Measurements from ENCODE around the gene CAPG.
A peak's percentile ranks its signal among the peaks of the same experiment; 100 is the strongest.

The CAPG gene

GRCh38 chr2:85438201-85439024 is 28.2 kb upstream of the CAPG start:
- no peak for DNase-seq

- peak; percentile 78 for DNase-seq
Observed at GRCh38 chr2:85437488-85438200, 27.5 kb upstream of the CAPG start.

DNA sequence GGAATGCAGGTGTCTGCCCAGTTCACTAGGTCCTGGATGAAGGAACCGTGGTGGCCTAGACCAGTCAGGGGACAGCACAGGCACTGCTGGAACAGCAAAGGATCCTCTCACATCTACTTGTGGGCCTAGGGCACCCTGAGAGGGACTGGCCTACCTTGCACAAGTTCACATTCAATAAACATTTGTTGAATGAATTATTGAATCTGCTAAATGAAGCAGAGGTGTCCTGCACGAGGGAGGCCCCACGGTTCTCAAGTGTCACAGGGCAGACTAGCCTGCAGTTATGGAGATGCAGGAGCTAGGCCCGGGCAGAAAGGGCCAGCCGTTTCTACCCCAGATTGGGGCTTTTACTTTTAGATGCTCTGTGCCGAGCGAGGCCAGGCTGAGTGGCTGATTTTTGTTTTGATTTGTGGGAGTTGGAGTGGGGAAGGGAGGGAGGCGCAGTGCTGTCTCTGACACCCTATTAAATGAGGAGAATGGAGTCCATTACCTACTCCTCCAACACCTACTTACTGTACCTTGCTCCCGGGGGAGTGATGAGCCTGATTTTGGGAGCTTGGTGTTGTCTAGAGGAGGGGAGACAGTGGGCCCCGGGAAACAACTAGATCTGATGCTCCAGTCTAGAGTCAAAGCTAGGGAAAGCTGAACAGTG is 26.8 kb upstream of the CAPG start:
- no peak for DNase-seq

GRCh38 chr2:85435981-85436835 is 26.0 kb upstream of the CAPG start:
- DNase-seq: no peak

GRCh38 chr2:85435220-85435958 is 25.2 kb upstream of the CAPG start:
- no peak for DNase-seq

GRCh38 chr2:85434696-85435095 is 24.5 kb upstream of the CAPG start:
- DNase-seq: no peak

DNA sequence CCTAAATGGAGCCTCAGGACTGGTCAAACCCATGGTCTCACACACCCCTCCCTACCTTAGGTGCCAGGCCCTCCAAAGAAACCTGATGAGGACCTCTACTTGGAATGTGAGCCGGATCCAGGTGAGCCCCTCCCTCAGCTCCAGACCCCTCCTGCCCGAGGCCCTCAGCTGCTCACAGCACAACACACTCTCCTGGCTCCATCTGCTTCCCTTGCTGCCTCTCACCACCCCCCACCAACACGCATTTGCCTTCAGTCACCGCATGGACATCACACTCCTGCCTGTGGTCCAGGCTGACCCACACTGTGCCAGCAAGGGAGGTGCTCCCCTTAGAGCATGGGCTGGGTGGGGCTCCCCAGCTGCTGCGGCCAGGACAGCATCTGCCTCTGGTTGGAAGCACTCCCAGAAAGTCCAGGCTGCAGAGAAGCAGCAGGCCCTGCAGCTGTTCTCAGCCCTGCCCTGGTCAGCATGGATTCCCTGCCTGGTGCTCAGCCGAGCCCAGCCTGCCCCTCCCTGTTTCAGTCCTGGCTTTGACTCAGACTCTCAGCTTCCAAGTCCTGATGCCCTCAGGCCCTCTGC is 23.4 kb upstream of the CAPG start:
- DNase-seq: peak; percentile 53

- no peak for DNase-seq
Observed at GRCh38 chr2:85431570-85432205, 21.5 kb upstream of the CAPG start.

DNA sequence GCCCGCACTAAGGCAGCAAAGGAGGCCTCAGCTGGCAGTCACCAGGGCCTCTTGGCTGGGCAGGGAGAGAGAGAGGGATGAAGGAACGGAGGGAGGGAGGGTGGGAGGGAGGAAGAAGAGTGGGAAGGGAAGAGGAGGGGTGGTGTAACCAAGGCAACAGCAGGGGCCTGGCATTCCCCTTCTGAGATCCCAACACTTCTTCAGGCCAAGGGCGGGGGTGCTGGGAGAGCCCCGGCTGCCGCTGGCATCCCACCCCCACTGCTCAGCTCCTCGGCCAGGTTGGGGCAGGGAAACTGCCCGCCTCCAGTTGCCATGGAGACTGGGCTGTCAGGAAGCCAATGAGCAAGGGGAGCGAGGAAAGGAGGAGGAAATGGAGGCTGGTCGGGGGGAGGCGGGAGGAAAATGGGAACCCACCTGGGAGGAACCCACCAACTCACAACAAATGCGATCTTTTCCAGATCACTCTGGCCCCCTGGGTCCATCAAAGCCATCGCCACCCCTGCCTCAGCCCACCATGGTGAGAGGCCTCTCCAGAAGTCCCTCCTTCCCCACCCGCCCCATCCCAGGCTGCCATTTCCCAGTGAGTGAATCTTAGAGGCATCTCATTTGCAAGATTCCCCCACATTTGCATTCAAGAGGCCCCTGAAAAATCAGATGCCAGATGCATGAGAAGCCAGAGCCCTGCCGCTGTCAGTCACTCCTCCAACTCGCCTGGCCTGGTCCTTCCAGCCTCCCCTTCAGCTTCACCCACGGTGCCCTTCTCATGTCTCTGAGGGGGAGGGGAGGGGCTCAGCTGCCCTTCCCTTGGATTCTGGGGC is 20.8 kb upstream of the CAPG start:
- DNase-seq: no peak

- DNase-seq: no peak
Observed at GRCh38 chr2:85429924-85430289, 19.7 kb upstream of the CAPG start.

DNA sequence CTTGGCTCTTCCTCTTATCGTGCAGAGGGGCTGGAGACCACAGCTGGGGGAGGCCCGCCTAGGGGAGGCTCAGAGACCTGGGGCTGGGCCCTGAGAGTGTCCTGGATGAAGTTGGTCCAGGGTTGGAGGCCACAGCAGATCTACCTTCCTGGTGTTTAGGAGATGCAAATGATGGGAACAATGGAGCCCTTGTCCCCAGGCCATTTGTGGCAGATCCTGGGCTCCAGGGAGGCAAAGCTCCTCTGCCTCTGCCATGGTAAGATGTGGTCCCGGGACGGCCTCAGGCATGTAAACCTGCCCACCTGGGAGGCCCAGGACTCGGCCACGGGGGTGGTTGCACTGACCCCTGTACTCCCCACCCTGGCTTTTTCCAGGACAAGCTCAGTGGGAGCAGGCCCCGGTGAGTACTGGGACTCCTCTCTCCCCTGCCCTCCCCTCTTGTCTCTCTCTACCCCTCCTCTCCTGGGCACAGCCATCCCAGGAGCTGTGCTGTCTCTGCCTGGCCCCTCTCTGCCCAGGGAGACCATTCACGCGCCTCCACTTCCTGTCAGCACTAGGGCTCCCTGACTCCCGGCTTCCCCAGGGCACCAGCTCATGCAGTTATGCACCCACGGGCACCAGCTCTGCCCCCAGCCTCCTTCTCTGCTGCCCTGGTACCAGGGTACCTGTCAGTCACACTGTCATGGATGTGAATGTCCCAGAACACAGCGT is 19.2 kb upstream of the CAPG start:
- DNase-seq: no peak

DNA sequence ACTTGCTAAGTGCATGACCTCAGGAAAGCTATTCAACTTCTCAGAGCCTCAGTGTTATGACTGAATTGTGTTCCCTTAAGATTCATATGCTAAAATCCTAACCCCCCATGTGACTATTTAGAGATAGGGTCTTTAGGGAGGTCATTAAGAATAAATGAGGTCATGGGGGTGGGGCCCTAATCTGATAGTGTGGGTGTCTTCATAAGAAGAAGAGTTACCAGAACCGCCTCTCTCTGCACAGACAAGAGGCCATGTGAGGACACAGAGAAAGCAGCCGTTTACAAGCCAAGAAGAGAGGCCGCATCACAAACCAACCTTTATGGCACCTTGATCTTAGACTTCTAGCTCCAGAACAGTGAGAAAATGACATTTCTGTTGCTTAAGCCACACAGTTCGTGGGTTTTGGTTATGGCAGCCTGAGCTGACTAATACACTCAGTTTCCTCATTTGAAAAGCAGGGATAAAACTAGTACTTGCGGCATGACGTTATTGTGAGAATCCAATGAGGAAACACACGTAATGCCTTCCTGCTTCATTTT is 18.2 kb upstream of the CAPG start:
- no peak for DNase-seq

DNA sequence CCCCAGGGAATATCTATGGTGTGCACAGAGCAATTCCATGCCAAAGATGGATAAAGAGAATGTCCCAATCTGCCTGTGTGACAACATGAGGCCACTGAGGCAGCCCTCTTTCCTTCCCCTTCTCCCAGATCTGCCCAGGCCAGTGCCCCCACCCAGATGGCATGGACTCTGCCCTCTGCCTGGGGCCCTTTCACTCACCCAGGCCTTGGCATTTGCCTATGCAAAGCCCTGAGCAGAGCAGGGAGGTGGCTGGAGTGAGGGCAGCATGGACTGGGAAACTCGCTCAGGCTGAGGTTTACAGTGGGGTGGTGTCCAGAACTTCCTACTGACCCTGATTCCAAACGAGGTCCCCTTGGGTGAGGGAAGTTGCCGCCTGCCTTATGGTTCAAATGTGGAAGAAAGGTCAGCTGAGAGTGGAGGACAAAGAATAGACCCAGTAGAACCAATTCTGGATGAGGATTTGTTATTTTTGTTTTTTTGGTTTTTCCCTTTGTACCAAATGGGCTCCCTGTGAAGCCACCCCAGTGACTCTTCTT is 17.2 kb upstream of the CAPG start:
- DNase-seq: no peak

GRCh38 chr2:85425588-85425987 is 15.4 kb upstream of the CAPG start:
- DNase-seq: no peak

DNA sequence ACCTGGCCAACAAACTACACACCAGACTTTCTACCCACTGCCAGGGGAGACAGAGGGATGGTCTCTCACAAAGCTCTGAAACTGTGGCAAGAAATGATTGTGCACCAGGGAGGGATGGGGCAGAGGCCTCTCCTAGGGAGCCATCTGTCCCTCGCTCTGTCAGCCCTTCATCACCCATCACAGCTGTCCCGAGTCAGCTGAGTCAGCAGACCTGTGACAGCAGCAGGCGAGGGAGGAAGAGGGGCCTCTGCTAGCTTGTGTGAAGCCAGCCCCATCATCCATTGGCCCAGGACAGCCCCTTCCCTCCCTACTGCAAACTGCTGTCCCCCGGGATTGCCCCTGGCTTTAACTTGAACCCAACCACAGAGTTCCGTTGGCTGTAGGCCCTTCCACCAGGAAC is 13.4 kb upstream of the CAPG start:
- no peak for DNase-seq

GRCh38 chr2:85422072-85422457 is 11.9 kb upstream of the CAPG start:
- DNase-seq: no peak

GRCh38 chr2:85421260-85422071 is 11.3 kb upstream of the CAPG start:
- peak; percentile 28 for DNase-seq
